Ureter (tissue), 1 donor: ENCODE measurements around the gene MBD5. TPM values are rescaled to one million over a fixed set of nuclear protein-coding genes. Genes with fewer than 3 reads are reported as not detected.
"Not testable (repeated sequence)": the region's sequence is repeated elsewhere in the genome, so short reads cannot be mapped to it uniquely, and the experiment has no call there.

Experiments used
- DNase-seq: peaks from one replicate; pipeline ENCODE4 v3.0.0-alpha.2; 2020; ENCODE audit warnings: low spot score
- total RNA-seq: library from RNA; stranded (reverse); gene quantifications from one replicate; pipeline ENCODE4 v1.2.4, GENCODE V29; 2023
- donor health status: DM: yes; HTN: yes; CAD: no.

The MBD5 gene
- total RNA-seq, 1 donor from 2014 or later: 82.4 TPM

DNA sequence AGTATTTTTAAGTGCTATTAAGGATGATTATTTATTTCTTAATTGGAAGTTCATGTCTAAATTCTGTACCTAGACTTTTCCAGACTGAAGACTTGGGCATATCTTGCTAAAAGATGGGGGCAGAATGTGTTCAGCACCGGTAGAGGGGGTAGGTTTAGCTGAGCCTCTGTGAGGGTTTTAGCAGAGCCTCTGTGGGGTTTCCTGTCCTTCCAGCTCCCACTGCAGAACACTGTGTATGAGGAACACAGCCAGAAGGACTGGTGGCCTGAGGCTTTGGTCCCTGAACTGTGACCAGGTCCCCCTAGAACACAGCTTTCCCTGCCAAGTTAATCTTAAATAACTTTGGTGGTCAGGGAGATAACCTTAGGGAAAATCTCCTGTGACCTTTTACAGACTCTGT lies 500.3 kb downstream of the MBD5 start:
- DNase-seq: no peak

DNA sequence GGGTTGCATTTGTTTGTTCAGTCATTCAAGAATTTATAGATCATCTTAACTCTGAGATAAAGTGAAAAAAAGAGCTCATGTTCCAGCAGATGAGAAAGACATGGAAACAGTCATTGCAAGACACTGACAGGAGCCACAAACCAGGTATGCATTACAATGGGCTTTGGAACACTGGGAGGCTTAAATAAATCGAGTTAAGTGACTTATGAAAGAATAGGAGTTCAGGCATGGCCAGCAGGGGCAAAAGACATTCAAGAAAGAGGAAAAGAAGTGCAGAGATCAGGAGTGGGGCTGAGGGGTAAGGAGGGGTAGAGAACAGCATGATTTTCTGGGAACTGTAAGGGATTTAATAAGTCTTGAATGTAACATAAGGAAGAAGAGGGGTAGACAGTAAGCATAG lies 502.4 kb downstream of the MBD5 start:
- DNase-seq: no peak

DNA sequence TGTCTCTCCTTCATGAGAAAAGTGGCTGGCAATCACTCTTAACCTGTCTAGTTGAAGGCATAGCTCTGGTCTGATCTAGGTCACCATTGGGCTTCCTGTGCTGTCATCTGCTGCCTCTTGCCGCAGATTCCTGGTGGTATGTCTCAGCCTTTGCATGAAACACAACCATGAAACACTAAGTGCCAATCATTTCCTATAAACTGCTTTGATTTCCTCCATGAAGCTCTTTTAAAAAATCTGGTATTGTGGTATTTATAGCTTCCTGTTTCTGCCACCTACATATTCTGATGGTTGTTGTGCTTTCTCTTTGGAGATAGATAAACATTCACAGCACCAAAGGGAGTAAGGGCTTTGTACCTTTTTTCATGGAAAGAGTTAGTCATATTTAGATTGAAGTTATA lies 503.6 kb downstream of the MBD5 start:
- no peak for DNase-seq

DNA sequence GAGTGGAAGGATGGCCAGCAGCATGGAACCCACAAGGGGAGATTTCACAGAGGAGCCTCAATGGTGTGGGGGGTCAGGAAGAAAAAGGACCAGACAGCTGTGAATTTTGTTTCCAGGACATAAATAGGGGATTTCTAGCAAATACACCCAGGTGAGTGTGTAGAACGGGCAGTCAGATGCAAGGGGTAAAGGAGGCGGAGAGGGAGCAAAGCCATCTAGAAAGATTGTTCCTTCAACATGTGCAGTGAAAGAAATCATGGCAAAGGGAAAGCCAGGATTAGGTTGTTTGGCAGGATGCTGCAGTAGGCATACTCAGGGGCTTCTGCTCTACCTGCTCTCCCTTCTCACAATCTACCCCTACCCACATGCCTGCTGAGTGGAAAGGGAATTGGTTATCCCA lies 504.2 kb downstream of the MBD5 start:
- no peak for DNase-seq

DNA sequence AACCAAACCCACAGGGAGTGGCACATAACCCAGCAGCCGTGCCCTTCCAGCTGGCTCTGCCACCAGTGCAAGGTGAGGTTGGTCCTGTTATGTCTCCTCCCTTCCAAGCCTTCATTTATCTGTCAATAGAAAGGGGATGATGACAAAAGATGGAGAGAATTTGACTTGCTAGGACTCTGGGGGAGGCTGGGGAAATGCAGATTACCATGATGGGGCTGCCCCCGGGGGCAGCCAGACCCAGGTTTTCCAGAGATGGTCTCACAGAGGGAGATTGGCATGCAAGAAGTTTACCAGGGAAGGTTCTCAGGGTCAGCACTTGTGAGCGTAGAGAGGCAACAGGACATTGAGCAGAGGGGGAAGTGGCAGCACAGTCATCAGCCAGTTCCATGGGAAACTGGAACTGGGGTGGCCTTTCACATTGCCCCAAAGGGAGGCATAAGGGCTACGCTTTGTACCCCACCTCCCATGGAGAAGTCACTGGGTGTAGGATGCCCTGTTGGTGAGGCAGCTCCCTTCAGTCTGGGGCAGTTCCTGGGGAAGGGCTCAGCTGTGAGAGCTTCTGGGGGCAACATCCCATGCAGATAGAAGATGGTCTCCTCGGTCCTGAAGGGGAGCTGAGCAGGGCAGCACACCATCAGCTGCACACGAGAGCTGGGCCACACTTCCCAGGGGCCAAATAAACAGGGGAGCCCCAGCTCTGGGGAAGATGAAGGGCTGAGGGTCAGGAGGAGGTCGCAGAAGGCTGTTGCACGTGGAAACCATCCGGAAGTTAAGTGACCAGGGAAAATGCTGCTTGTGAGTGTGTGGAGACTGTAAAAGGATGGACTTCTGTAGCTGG lies 505.8 kb downstream of the MBD5 start:
- DNase-seq: no peak

DNA sequence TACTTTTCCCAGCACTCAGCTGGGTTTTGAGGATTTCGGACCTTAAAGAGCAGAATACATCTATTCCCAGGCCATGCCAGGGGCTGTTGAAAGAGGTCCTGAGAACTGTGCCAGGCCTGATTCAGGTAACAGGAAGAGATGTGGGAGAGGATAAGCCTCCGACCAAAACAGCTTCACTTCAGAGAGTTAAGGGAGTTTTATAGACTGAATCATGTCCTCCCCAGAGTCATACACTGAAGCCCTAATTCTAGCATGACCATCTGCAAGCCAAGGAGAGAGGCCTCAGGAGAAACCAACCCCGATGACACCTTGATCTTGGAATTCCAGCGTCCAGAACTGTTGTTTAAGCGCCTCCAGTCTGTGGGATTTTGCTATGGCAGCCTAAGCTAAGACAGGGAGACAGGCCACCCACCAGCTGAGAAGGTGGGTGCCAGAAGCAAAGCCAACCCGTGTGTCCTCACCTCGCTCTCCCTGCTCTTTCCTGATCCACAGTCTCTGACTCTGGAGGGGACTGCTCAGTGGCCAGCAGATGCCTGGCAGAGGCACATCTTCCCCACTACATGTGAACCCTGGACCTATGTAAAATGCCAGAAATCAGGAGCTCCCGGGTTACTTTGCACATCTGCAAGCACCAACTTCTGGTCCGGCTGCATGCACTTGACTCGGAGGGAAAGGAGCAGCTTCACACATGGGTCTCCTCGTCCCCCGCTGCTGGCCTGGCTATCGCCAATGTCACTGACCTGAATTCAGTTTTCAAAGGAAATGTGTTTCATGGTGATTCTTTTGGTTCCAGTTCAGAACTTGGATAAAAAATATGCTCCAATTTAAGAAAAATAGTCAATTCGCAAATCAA lies 506.8 kb downstream of the MBD5 start:
- DNase-seq: no peak

DNA sequence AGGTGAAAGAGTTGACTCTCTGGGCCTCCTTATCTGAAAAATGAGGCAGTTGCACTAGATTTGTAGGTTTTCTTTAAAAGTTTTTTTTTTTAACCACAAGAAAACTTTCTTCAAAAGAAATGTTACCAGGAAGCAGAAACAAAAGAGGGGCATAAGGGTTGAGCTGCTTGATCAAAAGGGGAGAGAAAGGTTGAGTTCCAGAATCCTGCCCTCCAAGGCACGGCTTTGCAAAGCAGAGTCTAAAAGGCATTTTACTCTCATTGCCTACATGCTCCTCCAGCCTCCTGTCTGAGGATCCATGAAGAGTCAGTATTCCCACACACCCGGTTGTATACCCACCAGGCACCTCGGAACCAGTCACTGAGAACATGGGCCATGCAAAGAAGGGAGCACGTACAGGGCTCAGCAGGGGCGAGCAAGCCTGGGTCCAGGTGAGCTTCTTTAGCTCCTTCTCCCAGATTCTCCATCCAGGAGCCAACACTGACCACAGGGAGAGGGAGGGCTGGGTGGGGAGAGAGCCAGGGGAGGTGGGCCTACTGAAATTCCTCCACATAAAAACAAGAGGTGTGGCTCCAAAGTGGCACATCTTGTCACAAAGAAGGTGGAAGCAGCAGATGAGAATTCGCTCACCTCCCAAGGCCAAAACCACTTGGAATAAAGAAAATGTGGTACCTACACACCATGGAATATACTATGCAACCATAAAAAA lies 507.6 kb downstream of the MBD5 start:
- DNase-seq: no peak

DNA sequence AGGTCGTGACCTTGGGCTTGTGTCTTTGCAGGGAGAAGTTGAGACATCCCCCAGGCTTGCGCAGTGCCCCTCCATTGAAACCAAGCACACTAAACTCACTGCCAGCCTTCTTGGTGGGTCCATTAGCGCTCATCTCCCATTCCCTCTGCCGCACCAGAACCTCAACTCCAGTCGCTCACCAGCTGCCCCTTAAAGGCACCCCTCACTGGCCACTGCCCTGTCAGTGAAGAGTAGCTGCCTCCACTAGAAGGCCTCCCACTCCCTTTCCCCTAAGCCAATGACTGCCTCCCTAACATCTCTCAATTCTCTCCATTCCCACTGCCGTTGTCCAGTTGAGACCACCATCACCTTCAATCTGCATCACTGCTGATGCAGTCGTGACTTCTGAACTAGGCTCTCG lies 508.9 kb downstream of the MBD5 start:
- DNase-seq: no peak

DNA sequence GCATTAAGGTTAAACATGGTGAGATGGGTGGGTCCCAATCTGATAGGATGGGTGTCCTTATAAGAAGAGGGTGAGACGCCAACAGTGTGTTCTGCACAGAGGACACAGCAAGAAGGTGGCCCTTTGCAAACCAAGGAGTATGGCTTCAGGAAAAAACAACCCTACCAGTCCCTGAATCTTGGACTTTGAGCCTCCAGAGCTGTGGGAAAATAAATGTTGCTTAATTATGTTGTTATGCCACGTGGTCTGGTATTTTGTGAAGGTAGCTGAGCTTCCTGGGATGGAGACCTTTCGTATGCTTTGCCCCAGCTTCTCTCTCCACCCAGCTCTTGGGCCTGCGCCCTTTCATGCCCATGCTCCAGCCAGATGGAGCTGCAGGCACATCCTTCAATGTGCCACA lies 509.5 kb downstream of the MBD5 start:
- no peak for DNase-seq

DNA sequence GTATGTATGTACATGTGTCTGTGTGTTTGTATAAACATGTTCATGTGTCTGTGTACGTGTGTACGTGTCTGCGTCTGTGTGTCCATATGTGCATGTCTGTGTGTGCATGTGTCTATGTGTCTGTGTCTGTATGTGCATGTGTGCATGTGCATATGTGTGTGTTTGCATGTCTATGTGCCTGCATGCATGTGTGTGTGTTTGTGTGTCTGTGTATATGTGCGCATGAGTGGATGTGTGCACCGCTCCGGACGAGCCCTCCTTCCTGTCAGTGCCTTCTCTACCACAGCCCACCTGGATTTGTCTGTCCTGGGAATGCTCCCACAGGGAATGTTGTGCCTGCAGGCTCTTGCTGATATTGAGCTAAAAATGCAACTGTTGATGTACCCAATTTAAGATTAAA lies 510.3 kb downstream of the MBD5 start:
- no peak for DNase-seq

DNA sequence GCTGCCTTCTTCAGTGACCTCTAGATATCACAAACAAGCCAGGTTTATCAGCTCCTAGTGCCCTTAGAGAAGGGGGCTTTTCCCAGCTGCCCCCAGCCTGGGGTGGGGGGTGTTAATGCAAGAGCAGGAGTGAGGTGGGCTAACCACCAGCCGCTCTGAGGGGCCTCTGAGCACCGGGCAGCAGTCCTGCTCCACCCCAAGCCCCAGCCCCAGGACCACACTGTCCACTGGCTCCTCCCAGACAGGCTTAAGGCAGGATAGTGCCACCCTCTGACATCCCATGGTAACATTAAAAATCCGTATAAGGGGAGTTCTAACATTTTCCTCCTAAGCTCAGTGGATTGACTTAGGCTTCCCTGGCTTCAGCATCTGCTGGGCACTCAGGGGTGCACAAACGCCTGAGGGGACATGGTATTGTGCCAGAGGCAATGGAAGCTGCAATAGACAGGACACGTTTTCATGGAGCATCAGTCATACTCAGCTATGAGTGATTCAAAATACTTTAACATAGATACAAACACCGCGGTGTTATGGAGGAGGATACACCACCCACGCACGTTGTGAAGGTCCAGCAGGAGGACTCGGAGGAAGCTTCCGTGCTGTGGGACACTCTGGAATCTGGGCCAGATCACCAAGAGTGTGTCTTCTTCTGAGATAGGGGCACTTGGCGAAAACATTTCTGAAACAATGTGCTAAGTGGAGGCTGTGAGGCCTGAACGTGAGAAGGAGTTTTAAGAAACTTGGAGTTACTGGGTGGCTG lies 511.0 kb downstream of the MBD5 start:
- no peak for DNase-seq

DNA sequence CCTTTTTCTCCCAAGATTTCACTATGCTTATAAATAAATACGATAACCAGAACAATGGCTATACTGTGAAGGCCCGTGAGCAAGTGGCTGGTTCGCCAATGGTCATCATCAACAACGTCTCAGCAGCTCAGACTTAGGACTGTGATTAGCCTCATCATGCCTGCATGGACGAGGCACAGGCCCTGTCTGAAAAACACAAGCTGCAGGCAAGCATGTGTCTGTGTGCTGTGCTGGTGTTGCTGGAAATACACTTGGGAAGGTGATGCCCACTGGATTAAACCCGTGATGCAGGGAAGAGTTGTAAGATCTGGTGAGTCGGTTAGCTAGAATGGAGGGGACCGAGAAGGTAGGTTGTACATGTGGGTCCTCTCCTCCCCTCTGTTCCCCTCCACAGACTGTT lies 512.1 kb downstream of the MBD5 start:
- DNase-seq: no peak

DNA sequence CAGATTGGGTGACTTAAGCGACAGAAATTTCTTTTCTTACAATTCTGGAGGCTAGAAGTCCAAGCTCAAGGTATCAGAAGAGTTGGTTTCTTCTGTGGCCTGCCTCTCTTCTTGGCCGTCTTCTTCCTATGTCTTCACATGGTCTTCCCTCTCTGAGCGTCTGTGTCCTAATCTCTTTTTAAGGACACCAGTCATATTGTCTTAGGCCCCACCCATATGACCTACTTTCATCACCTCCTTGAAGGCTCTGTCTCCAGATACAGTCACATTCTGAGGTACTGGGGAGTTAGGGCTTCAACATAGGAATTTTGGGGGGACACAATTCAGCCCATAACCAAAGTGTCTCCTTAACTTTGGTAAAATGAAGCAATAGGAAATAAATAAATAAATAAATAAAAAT lies 512.8 kb downstream of the MBD5 start:
- no peak for DNase-seq

DNA sequence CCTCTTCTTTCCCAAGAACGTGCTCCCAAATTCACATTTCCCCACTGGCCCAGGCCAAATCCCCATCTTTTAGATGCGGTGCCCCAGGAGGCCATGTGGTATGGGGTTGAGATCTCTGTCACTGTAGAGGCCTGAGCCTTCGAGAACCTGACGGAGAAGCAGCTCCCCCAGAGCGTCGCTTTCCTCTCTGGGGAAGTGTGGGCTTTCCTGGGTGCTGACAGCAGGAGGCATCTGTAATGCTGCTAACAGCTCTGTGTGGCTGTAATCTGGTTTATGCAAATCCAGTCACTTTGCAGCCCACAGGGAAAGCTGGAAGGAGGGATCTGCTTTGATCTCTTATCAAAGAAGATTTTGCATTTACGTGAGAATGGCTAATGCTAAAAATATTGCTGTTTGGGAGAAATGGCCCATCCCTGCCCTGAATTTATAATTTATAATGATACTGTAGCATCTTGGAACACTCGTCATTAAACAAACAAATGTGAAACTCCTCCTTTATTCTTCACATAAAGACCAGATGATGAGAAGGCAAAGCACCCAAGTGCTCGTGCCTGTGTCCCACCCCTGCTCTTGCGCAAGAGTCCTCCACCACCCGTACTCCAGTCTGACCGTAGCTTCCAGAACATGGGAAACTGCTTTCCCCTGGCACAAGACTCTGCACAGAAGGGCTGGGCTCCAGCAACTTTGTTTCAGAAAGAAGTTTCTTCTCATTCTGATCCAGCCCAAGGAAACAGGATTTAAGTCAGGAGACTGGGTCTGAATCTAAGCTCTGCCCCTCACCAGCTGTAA lies 513.7 kb downstream of the MBD5 start:
- peak; percentile 50 for DNase-seq

DNA sequence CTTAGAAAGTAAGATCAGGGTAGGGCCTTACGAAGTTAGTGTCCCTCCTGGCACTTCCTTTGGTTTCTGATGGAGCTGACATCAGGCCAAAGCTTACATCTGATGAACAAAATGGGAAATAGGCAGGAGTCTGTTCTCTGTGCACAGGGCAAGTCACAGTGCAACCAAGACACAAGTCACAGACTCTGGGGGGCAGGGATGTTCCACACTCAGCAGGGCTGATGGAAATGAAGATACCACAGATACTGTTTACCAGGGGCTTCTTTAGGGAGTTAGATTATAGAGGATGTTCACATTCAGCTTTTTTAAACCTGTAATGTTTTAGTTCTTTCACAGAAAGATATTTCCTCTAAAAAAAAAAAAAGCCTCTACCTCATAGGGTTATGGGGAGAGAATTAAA lies 517.5 kb downstream of the MBD5 start:
- DNase-seq: no peak

DNA sequence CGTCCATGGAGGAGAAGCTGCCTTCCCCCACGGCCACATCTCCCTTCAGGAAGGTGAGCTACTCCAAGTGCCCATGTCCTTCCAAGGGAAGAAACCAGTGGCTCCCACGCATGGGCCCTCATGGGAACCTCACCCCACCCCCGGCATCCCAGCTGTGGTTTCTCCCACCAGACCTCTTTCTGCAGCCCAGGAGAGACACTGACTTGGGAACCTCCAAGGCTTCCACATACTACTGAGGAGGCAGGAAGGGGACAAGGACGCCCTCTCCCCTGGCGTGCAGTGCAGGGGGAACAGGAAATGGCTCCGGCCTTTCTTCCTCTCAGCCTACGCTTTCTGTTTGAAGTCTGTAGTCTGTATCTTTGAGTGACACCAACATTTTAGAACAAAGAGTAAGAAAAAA lies 519.1 kb downstream of the MBD5 start:
- no peak for DNase-seq

DNA sequence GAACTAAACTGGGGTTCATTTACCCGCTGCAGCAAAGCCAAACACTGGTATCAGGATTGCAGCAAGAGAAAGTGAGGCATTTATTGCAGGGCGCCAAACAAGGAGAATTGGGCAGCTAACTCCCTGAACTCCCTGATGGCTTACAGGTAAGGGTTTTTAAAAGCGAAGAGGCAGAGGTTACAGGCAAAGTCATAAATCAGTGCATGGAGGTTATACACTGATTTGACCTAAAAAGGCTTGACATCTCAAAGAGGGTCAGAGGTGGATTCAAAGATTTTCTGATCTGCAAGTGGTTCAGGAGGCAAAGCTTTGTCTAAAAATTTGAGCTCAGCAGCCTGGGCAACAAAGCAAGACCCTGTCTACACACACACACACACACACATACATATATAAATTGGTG lies 520.9 kb downstream of the MBD5 start:
- DNase-seq: no peak

DNA sequence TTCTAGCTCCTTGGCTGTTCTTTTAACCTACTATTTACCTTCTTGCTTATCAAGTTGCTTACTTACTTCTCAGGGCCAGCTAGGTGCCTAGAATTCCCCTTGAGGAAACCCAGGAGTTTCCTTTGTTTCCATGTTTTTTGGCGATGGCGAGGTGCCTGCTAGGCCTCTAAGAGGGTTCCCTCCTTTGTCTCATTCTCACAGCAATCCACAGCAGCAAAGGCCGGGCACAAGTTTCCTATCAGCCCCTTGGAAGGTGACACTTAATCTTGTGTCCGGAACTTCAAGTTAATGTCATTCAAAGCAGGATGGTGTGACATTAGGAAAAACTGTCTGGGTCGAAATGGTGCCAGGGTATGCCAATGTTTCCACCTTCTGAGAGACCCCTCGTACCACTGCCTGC lies 521.7 kb downstream of the MBD5 start:
- no peak for DNase-seq

DNA sequence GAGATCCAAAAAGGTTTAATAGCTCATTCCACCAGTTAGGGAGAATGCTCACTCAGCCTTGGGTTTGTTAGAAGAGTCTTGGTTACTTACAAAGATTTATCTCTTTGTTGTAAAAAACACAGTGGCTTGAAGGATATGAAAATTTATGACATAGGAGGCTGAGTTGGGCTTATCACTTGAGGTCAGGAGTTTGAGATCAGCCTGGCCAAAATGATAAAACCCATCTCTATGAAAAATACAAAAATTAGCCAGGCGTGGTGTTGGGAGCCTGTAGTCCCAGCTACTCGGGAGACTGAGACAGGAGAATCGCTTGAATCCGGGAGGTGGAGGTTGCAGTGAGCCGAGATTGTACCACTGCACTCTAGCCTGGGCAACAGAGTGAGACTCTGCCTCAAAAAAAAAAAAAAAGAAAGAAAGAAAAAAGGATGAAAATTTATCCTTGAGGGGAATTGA lies 522.2 kb downstream of the MBD5 start:
- DNase-seq: not testable (repeated sequence)

DNA sequence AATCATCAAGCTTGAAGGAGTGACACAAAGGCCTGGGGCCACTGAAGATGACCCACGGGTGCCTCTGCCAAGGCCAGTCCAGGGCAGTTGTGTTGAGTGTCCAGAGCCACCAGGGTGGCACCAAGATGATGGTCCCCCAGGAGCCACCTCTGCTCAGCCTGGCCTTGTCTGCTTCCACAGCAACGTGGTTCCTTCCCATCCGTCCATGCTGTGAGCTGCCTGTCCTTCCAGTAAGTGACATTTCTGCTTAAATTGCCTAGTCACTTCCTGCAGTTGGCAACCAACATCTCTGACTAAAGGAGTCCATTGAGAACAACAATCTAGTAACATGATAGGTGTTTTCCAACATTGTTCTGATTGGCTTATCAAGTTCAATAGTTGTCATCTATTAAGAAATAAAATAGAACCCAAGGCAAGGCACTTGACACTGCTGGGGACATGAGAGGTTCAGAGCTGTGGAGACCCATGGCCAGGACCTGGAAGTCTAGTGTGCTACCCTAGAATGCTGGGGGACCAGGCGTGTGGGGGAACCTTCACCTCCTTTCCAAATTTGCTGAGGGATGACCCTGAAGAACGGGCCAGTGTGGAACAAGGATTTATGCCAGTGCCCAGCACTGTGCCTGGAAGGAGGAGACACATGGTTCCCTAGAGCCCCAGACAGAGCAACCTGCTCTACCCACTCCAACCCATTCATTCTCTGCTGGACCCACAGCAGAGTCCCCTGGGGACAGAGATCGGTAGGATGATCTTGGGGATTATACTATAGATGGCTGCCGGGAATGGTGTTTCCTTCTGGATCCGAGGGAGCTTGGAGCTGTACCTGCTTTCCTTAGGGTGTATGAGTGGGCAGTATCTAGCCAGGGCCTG lies 524.7 kb downstream of the MBD5 start:
- no peak for DNase-seq
